Common myeloid progenitor, CD34-positive (primary cell): Measurements from ENCODE around the gene PTPN13.

ENCODE experiments used
- CTCF ChIA-PET: fragments of 350-600 bp; sonication (Branson Sonifier 250); formaldehyde crosslinking; loops from one replicate; lab custom pipeline; 2021; ENCODE audit warnings: antibody characterized with exemption; lab: Charles Lee
- POLR2A ChIA-PET: fragments of 350-600 bp; sonication (Branson Sonifier 250); formaldehyde crosslinking; loops from one replicate; lab custom pipeline; 2021; ENCODE audit warnings: antibody characterized with exemption; lab: Charles Lee
- DNase-seq, 3 donors: peaks; one replicate each; pipeline versions ENCODE4 v3.0.0 to v3.0.0-alpha.2; 2013
- H3K27ac ChIP-seq, 2 experiments: 1 replicate in 1 of 2; 2 replicates in 1 of 2; pipeline ENCODE4 v1.7.0; 2013; ENCODE audit warnings: inconsistent platforms in 2 of 2, low read length in 2 of 2, mild to moderate bottlenecking in 2 of 2, low read depth in 1 of 2, moderate library complexity in 1 of 2; ENCODE audit not compliant: severe bottlenecking in 2 of 2, insufficient read depth in 1 of 2, poor library complexity in 1 of 2
- H3K27me3 ChIP-seq, 5 experiments: replicated peaks in 2 of 5; 1 replicate in 3 of 5; 2 replicates in 2 of 5; pipeline versions ENCODE4 v1.6.1 to v1.7.0; 2013; ENCODE audit warnings: low read length in 4 of 5, mild to moderate bottlenecking in 2 of 5, moderate library complexity in 2 of 5, inconsistent platforms in 1 of 5; ENCODE audit not compliant: insufficient read depth in 5 of 5, control insufficient read depth in 4 of 5
- H3K36me3 ChIP-seq, 4 experiments: 1 replicate in 2 of 4; 2 replicates in 2 of 4; pipeline versions ENCODE4 v1.6.1 to v1.7.0; 2013; ENCODE audit warnings: low read length in 3 of 4, control low read depth in 1 of 4, mild to moderate bottlenecking in 1 of 4; ENCODE audit not compliant: control insufficient read depth in 4 of 4, insufficient read depth in 4 of 4
- H3K4me1 ChIP-seq, 4 experiments: 1 replicate in 3 of 4; 2 replicates in 1 of 4; pipeline versions ENCODE4 v1.6.1 to v1.7.1; 2013; ENCODE audit warnings: low read length in 3 of 4, mild to moderate bottlenecking in 3 of 4, control low read depth in 1 of 4, inconsistent platforms in 1 of 4, moderate library complexity in 1 of 4; ENCODE audit not compliant: control insufficient read depth in 4 of 4, insufficient read depth in 4 of 4; ENCODE audit errors: control extremely low read depth in 1 of 4
- H3K4me3 ChIP-seq, 7 experiments: 1 replicate in 4 of 7; 2 replicates in 3 of 7; pipeline versions ENCODE4 v1.5.1 to v1.7.0; 2013; ENCODE audit warnings: mild to moderate bottlenecking in 7 of 7, low read length in 6 of 7, moderate library complexity in 6 of 7, inconsistent platforms in 2 of 7, low read depth in 2 of 7, control low read depth in 1 of 7; ENCODE audit not compliant: insufficient read depth in 4 of 7, control insufficient read depth in 1 of 7; ENCODE audit errors: extremely low read depth in 1 of 7
- H3K9me3 ChIP-seq, 5 experiments: 1 replicate in 4 of 5; 2 replicates in 1 of 5; pipeline versions ENCODE4 v1.6.1 to v1.7.1; 2013; ENCODE audit warnings: low read length in 4 of 5, mild to moderate bottlenecking in 2 of 5, inconsistent platforms in 1 of 5, low read depth in 1 of 5, moderate library complexity in 1 of 5; ENCODE audit not compliant: control insufficient read depth in 4 of 5, insufficient read depth in 2 of 5; ENCODE audit errors: control extremely low read depth in 1 of 5
- WGBS: methylation state at CpG from one replicate; pipeline ENCODE4 v1.1.5; 2013; ENCODE audit not compliant: insufficient coverage; 5-methylcytosine and 5-hydroxymethylcytosine counted together

The PTPN13 gene

GRCh38 chr4:86757468-86757867 lies 163.4 kb downstream of the PTPN13 start:
- H3K27me3 ChIP-seq = no peaks in the 10 kb centered on the region
- CTCF ChIA-PET = no interaction called here
- POLR2A ChIA-PET = no interaction called here
- no peak overlapping the region for H3K27ac ChIP-seq
- no peak for DNase-seq
- no peaks in the 10 kb centered on the region for H3K4me1 ChIP-seq
- no peaks in the 10 kb centered on the region for H3K9me3 ChIP-seq
- H3K36me3 ChIP-seq = peaks cover 0 to 3% (median 0%) of the 10 kb centered on the region in 4 experiments
- WGBS = 85% methylated on average over 2 of the region's 3 CpGs
- no peak overlapping the region for H3K4me3 ChIP-seq

GRCh38 chr4:86759298-86759697 lies 165.2 kb downstream of the PTPN13 start:
- Histone ChIP-seq H3K36me3 (peaks cover 0 to 3% (median 0%) of the 10 kb centered on the region in 4 experiments), H3K27me3 (no peaks in the 10 kb centered on the region), H3K4me1 (no peaks in the 10 kb centered on the region), H3K4me3 (no peak overlapping the region), H3K9me3 (no peaks in the 10 kb centered on the region), H3K27ac (no peak overlapping the region)
- WGBS = 96% methylated on average over 3 of the region's 3 CpGs
- ChIA-PET POLR2A (no interaction called here), CTCF (interaction anchor here (1.1 kb wide), 1 partner anchor 10 kb away, joined by 3 read pairs; no protein-coding TSS in a partner anchor)
- no peak for DNase-seq

GRCh38 chr4:86762649-86763048 lies 168.5 kb downstream of the PTPN13 start:
- CTCF ChIA-PET = no interaction called here
- Histone ChIP-seq H3K36me3 (peaks cover 0 to 3% (median 0%) of the 10 kb centered on the region in 4 experiments), H3K27ac (no peak overlapping the region), H3K4me1 (no peaks in the 10 kb centered on the region), H3K9me3 (no peaks in the 10 kb centered on the region), H3K27me3 (no peaks in the 10 kb centered on the region), H3K4me3 (no peak overlapping the region)
- WGBS = 90% methylated on average over 4 of the region's 5 CpGs
- POLR2A ChIA-PET = no interaction called here
- DNase-seq = no peak

GRCh38 chr4:86769794-86770193 lies 175.7 kb downstream of the PTPN13 start:
- DNase-seq = no peak
- H3K4me3 ChIP-seq = no peak overlapping the region
- no peaks in the 10 kb centered on the region for H3K9me3 ChIP-seq
- WGBS = 100% methylated on average over 2 of the region's 4 CpGs
- CTCF ChIA-PET = interaction anchor here (0.9 to 1.6 kb wide), 2 partner anchors 10 to 12 kb away, joined by 3 read pairs; no protein-coding TSS in a partner anchor
- peaks cover 0 to 10% (median 3%) of the 10 kb centered on the region in 4 experiments for H3K36me3 ChIP-seq
- POLR2A ChIA-PET = no interaction called here
- no peaks in the 10 kb centered on the region for H3K27me3 ChIP-seq
- H3K27ac ChIP-seq = no peak overlapping the region
- no peaks in the 10 kb centered on the region for H3K4me1 ChIP-seq

- peaks cover 0 to 10% (median 3%) of the 10 kb centered on the region in 4 experiments for H3K36me3 ChIP-seq
These were observed 177.0 kb downstream of the PTPN13 start for GRCh38 chr4:86771141-86771540.

GRCh38 chr4:86775061-86775460 lies 180.9 kb downstream of the PTPN13 start:
- DNase-seq = no peak
- WGBS = 77% methylated on average over 4 of the region's 4 CpGs
- no peaks in the 10 kb centered on the region for H3K9me3 ChIP-seq
- CTCF ChIA-PET = no interaction called here
- no peaks in the 10 kb centered on the region for H3K27me3 ChIP-seq
- POLR2A ChIA-PET = no interaction called here
- H3K36me3 ChIP-seq = peaks cover 0 to 8% (median 1%) of the 10 kb centered on the region in 4 experiments
- no peaks in the 10 kb centered on the region for H3K4me1 ChIP-seq
- no peak overlapping the region for H3K27ac ChIP-seq
- no peak overlapping the region for H3K4me3 ChIP-seq

More at GRCh38 chr4:86771141-86771540, 177.0 kb downstream of the PTPN13 start:
- Histone ChIP-seq H3K27me3 (no peaks in the 10 kb centered on the region), H3K9me3 (no peaks in the 10 kb centered on the region), H3K4me1 (no peaks in the 10 kb centered on the region), H3K27ac (no peak overlapping the region), H3K4me3 (no peak overlapping the region)
- DNase-seq = no peak
- CTCF ChIA-PET = no interaction called here
- 83% methylated on average over 1 of the region's 1 CpG for WGBS
- POLR2A ChIA-PET = no interaction called here

GRCh38 chr4:86778175-86778574 lies 184.1 kb downstream of the PTPN13 start:
- 100% methylated on average over 4 of the region's 4 CpGs for WGBS
- no peak overlapping the region for H3K4me3 ChIP-seq
- no peak overlapping the region for H3K27ac ChIP-seq
- H3K27me3 ChIP-seq = no peaks in the 10 kb centered on the region
- no peaks in the 10 kb centered on the region for H3K9me3 ChIP-seq
- CTCF ChIA-PET = no interaction called here
- no peaks in the 10 kb centered on the region for H3K36me3 ChIP-seq
- no peaks in the 10 kb centered on the region for H3K4me1 ChIP-seq
- POLR2A ChIA-PET = no interaction called here
- DNase-seq = no peak
